Activated T-cell treated with anti-CD3 and anti-CD28 coated beads, Interleukin-2, amount 50 U/mL, for 1 hour (primary cell): Measurements from ENCODE around the gene PEAK3.
A peak's percentile ranks its signal among the peaks of the same experiment; 100 is the strongest.

Experiments
- DNase-seq: peaks from one replicate; pipeline ENCODE4 v3.0.0-alpha.2; 2020

The PEAK3 gene

GRCh38 chr19:2269244-2270156 lies 12.5 kb downstream of the PEAK3 start:
- DNase-seq: peak; percentile 99

- no peak for DNase-seq
Measured at GRCh38 chr19:2268861-2269243, 13.1 kb downstream of the PEAK3 start.

GRCh38 chr19:2268480-2268830 lies 13.5 kb downstream of the PEAK3 start:
- no peak for DNase-seq

DNA sequence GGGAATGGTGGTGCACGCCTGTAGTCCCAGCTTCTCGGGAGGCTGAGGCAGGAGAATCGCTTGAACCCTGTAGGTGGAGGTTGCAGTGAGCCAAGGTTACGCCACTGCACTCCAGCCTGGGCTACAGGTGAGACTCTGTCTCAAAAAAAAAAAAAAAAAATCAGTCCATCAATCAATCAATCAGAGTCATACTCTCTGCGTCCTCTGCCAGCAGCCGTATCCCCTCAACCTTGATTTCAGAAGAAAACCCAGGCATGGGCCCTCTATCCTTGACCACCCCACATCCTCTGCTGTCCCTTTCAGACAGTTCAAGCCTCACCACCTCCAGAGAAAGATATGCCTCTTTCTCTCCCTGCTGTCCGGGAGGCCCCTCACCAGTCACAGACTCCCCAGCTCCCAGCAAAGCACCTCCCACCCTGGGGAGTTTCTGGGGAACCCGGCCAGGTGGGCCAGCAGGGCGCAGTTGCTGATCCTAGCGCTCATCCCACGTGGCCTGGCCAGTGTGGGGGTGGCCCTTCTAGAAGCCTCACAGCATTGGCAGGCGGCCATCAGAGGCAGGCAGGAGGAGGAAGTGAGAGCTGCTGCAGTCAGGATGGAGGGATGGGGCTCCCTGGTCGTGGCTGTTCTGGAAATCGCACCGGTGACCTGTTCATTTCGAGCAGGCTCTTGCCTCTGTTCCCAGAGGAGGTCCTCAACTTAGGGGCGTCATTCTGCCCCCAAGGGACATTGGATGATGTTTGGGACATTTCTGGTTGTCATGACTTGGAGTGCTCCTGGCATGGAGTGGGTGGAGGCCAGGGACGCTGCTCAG lies 15.6 kb downstream of the PEAK3 start:
- DNase-seq: no peak

DNA sequence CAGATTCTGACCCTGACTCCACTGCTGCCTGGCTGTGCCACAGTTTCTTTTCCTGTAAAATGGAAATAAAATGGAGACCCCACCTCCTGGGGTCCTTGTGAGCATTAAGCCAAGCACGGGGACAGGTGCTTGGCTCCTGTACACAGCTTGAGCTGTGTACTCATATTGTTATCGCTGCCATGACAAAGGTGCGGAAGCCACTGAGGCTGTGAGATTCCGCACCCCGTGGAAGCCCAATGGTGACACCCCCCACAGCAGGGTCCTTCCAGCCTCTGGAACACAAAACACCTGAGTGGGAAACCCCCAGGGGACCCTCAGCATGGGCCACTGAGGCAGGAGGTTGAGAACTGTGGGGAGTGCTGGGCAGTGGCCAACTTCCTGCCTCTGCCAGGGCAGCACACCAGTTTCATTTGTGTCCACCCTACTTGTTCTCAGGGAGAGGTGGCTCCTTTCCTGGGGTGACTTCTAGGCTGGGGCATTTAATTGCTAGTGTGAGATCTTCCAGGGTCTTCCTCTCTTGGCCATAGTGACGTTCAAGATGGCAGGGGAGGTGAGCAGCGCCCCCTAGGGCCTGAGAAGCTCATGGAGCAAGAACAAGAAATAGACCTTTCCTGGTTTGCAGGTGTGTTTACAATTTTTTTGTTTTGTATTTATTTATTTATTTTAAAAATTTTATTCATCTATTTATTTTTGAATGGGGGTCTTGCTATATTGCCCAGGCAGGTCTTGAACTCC lies 20.4 kb downstream of the PEAK3 start:
- peak; percentile 65 for DNase-seq

DNA sequence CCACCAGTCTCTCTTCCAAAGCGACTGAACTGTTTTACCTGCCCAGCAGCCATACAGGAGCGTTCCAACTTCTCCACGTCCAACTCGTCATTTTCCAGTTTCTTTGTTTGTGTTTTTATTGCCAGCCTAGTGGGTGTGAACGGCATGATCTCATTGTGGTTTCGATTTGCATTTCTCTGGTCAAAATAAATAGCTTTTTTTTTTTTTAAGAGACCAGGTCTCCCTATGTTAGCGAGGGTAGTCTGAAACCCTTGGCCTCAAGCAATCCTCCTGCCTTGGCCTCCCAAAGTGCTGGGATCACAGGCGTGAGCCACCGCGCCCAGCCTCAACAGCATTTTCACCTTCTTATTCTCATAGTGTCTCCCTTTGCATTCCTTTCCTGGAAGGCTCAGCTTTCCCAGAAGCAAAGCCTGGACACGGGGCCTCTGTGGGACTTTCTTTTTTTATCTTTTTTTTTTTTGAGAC lies 21.6 kb downstream of the PEAK3 start:
- no peak for DNase-seq

- DNase-seq: no peak
Measured at GRCh38 chr19:2259336-2259735, 22.6 kb downstream of the PEAK3 start.

- DNase-seq: no peak
Measured at GRCh38 chr19:2255982-2256685, 25.8 kb downstream of the PEAK3 start, which contains the start of gene JSRP1. TSS of gene JSRP1 (minus strand) at chr19:2256417. CDS start at chr19:2255314, 1,103 bp downstream.

DNA sequence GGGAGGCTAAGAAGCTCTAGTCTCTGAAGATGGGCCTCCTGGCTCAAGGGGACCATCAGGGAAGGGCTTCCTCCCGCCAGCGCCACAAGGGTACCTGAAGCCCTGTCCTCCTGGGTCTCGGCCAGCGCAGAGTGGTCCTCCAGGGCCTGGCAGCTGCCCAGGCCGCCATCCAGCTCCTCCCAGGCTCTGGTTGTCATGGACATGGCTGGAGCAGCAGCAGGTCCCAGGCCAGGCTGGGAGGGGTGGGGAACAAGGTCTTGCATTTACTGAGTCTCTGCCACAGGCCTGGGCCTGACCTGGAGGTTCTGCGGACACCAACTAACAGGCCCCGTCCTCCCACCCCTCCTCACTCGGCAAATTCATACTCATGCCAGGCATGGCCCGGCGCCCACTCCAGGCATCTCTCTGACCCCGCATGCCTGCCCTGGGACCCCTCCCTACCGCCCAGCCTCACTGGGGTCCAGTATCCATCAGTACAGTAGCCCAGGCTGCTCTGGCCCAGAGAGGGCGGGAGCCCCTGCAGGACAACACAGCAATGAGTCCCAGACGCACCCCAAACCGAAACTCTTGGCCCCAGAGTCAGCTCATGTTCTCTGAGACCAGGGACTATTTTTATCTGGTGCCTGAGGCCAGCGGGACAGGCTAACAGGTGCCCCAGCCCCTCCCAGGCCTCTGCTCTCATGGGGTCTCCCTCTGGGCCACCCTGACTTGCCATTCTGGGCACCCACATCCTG lies 26.7 kb downstream of the PEAK3 start:
- no peak for DNase-seq

DNA sequence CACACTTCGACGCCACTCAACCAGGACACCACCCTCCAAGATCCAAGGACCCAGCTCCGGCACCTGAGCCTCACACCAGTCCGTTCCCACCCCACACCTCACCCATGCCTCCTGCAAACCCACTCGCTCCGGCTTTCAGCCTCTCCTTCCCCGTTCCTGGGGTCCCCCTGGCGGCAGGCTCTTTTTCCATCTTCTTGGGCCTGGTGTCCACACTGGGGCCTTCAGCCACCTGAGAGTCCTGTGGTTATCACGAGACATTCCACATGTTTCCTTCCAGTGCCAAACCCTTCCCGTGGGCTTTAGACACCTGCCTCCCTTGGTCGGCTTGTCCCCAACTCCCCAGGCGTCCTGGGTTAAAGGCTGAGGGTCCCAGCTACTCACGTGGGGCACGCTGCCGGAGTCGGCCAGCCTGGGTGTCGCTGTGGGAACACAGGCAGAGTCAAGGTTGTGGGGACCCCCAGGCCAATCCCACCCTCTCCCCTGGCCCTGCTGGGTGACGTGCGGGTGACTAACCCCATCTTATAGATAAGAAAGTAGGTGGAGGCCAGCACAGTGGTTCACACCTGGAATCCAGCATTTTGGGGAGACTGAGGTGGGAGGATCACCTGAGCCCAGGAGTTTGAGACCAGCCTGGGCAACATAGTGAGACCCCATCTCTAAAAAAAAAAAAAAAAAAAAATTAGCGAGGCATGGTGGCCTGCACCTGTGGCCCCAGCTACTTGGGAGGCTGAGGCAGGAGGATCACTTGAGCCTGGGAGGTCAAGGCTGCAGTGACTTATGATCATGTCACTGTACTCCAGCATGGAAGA lies 27.7 kb downstream of the PEAK3 start:
- no peak for DNase-seq

GRCh38 chr19:2253106-2254063 lies 28.6 kb downstream of the PEAK3 start:
- peak; percentile 67 for DNase-seq

- DNase-seq: no peak
Measured at GRCh38 chr19:2252797-2253105, 29.2 kb downstream of the PEAK3 start.

GRCh38 chr19:2252055-2252796 lies 29.7 kb downstream of the PEAK3 start:
- peak; percentile 45 for DNase-seq

DNA sequence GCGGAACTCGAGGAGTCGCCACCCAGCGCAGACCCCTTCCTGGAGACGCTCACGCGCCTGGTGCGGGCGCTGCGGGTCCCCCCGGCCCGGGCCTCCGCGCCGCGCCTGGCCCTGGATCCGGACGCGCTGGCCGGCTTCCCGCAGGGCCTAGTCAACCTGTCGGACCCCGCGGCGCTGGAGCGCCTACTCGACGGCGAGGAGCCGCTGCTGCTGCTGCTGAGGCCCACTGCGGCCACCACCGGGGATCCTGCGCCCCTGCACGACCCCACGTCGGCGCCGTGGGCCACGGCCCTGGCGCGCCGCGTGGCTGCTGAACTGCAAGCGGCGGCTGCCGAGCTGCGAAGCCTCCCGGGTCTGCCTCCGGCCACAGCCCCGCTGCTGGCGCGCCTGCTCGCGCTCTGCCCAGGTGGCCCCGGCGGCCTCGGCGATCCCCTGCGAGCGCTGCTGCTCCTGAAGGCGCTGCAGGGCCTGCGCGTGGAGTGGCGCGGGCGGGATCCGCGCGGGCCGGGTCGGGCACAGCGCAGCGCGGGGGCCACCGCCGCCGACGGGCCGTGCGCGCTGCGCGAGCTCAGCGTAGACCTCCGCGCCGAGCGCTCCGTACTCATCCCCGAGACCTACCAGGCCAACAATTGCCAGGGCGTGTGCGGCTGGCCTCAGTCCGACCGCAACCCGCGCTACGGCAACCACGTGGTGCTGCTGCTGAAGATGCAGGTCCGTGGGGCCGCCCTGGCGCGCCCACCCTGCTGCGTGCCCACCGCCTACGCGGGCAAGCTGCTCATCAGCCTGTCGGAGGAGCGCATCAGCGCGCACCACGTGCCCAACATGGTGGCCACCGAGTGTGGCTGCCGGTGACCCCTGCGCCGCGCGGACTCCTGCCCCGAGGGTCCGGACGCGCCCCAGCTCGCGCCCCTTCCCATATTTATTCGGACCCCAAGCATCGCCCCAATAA lies 30.6 kb downstream of the PEAK3 start:
- peak; percentile 51 for DNase-seq

DNA sequence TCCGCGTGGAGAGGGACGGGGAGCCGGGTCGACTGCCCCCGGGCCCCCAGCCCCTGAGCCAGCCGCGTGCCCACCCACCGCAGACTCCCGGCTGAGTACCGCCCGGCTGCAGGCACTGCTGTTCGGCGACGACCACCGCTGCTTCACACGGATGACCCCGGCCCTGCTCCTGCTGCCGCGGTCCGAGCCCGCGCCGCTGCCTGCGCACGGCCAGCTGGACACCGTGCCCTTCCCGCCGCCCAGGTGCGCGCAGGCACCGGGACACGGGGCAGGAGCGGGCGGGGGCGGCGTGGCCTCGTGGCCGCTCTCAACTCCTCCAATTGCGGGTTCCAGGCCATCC lies 31.2 kb downstream of the PEAK3 start:
- DNase-seq: no peak

DNA sequence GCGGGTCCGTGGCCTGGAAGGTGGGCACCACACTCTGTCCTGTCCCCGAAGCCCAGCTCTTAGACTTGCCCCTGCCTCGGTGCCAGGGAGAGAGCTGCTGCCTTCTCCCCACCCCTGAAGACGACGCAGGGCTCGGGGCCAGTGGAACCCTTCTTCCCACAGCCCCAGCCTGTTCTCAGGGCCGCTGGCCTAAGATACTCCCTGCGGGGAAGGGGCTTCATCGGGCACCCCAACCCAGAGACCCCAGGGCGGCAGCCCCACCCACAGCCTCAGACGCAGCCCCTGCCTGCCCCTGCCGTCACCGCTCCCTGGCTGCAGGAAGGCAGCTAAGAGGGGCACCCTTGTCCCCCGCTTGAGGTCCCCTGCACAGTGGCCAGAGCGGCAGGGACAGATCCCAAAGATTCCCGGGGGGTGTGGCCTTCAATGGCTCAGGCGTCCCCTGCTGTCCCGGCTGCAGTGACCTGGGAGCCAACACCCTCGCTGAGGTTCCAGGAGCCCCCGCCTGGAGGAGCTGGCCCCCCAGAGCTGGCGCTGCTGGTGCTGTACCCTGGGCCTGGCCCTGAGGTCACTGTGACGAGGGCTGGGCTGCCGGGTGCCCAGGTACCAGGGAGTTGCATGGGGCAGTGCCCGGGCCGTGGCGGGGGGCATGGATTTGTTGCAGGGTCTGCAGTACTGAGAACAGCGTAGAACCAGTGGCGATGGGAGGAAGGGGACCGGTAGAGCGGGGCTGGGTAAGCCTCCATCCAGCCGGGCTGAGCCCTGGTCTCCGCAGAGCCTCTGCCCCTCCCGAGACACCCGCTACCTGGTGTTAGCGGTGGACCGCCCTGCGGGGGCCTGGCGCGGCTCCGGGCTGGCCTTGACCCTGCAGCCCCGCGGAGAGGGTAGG lies 31.9 kb downstream of the PEAK3 start:
- no peak for DNase-seq
